A673 (cell line): Measurements from ENCODE around the gene DOK3.

ENCODE experiments used
- CTCF ChIP-seq: fragments of 300-800, 200-600 bp; sonication (generic); conservative IDR thresholded peaks from 2 replicates; pipeline ENCODE4 v1.5.1; 2017; ENCODE audit warnings: low read depth, mild to moderate bottlenecking, antibody characterized with exemption, low read length, moderate library complexity, mixed read lengths
- EZH2 ChIP-seq: fragments of 200-600 bp; sonication (generic); IDR thresholded peaks from 2 replicates; pipeline ENCODE4 v1.6.1; 2017; ENCODE audit warnings: borderline replicate concordance, low read depth, mild to moderate bottlenecking, mixed read lengths, antibody characterized with exemption, low read length; ENCODE audit not compliant: poor library complexity, severe bottlenecking

DNA sequence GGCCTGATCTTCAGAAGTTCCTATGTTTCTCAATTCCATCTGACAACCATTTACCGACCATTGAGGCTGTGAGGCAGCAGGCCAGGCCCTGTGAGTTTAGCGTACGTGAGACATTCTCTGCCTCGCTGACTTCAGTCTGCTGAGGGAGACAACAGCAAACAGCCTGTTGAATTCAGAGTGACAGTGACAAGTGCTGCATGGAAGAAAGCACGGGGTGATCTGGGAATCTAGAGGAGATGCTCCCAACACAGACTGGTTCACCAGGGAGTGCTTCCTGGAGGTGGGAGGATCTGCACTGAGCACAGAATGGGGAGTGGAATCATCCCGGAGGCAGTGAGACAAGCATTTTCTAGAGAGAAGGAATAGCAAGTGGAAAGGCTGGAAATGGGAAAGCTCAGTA is 17.2 kb upstream of the DOK3 start:
- no peak for TF ChIP-seq CTCF
- no peak for TF ChIP-seq EZH2
